Fibroblast of pulmonary artery (primary cell): ENCODE data around the gene HECTD2.
"Not testable (repeated sequence)": the region's sequence is repeated elsewhere in the genome, so short reads cannot be mapped to it uniquely, and the experiment has no call there.

Experiments
- DNase-seq: peaks from one replicate; pipeline ENCODE4 v3.0.0-alpha.2; 2010; ENCODE audit warnings: low read depth
- H3K4me3 ChIP-seq: replicated peaks from 2 replicates; pipeline ENCODE4 v1.5.1; 2011; ENCODE audit warnings: low read depth, mild to moderate bottlenecking, control low read depth, low read length, moderate library complexity
- CTCF ChIP-seq: IDR thresholded peaks from 2 replicates; pipeline ENCODE4 v1.5.1; 2011; ENCODE audit warnings: mild to moderate bottlenecking, control low read depth, low read length, inconsistent platforms; ENCODE audit errors: missing control alignments

The HECTD2 gene

GRCh38 chr10:91433620-91434019 is 23.5 kb downstream of the HECTD2 start:
- no peak for DNase-seq
- no peak overlapping the region for H3K4me3 ChIP-seq
- TF ChIP-seq CTCF, result no peak

GRCh38 chr10:91434041-91434440 is 23.9 kb downstream of the HECTD2 start:
- no peak for TF ChIP-seq CTCF
- no peak overlapping the region for H3K4me3 ChIP-seq
- DNase-seq, result peak; percentile 55

GRCh38 chr10:91435241-91435640 is 25.1 kb downstream of the HECTD2 start:
- no peak for DNase-seq
- no peak for TF ChIP-seq CTCF

GRCh38 chr10:91438228-91438627 is 28.1 kb downstream of the HECTD2 start:
- not testable (repeated sequence) for H3K4me3 ChIP-seq, DNase-seq

More at GRCh38 chr10:91435241-91435640, 25.1 kb downstream of the HECTD2 start:
- H3K4me3 ChIP-seq, result no peak overlapping the region

- no peak for DNase-seq
- no peak overlapping the region for H3K4me3 ChIP-seq
- no peak for TF ChIP-seq CTCF
Observed at GRCh38 chr10:91444211-91445182, 34.4 kb downstream of the HECTD2 start.

GRCh38 chr10:91452063-91452462 is 41.9 kb downstream of the HECTD2 start:
- DNase-seq, result no peak
- no peak overlapping the region for H3K4me3 ChIP-seq
- no peak for TF ChIP-seq CTCF

GRCh38 chr10:91453535-91453934 is 43.4 kb downstream of the HECTD2 start:
- no peak for DNase-seq
- no peak for TF ChIP-seq CTCF
- H3K4me3 ChIP-seq, result no peak overlapping the region

- not testable (repeated sequence) for H3K4me3 ChIP-seq, DNase-seq
Observed at GRCh38 chr10:91455135-91455534, 45.0 kb downstream of the HECTD2 start.
